Body of pancreas (tissue), 4 donors: ENCODE measurements around the gene ACADL. TPM values are rescaled to one million over a fixed set of nuclear protein-coding genes. Genes with fewer than 3 reads are reported as not detected.

Experiments used
- ATAC-seq: fragments of 150-250 bp; one replicate; pipeline ENCODE4 v1.9.1; 2016
- DNase-seq, 4 donors: peaks; one replicate each; pipeline ENCODE4 v3.0.0-alpha.2; 2019
- H3K27ac ChIP-seq, 4 donors: fragments of 200-600 bp; sonication (generic); 1 replicate in 3 of 4; 2 replicates in 1 of 4; pipeline versions ENCODE4 v1.5.1 to v1.6.1; 2016 to 2019; ENCODE audit warnings: mild to moderate bottlenecking in 1 of 4, mixed read lengths in 1 of 4, moderate library complexity in 1 of 4
- H3K27me3 ChIP-seq, 2 donors: fragments of 200-600 bp; sonication (generic); one replicate each; pipeline ENCODE4 v1.6.0; 2016; ENCODE audit warnings: mild to moderate bottlenecking in 1 of 2
- H3K36me3 ChIP-seq, 2 donors: fragments of 200-600 bp; sonication (generic); replicated peaks in 1 of 2; 2 replicates each; pipeline ENCODE4 v1.5.1; 2016; ENCODE audit warnings: low read depth in 2 of 2; ENCODE audit not compliant: insufficient read depth in 1 of 2
- H3K4me1 ChIP-seq: fragments of 200-600 bp; sonication (generic); one replicate; pipeline ENCODE4 v1.6.0; 2016
- H3K4me3 ChIP-seq, 2 donors: fragments of 200-600 bp; sonication (generic); 1 replicate in 1 of 2; 2 replicates in 1 of 2; pipeline ENCODE4 v1.5.1; 2016 to 2019
- H3K9me3 ChIP-seq, 3 donors: fragments of 200-600 bp; sonication (generic); 1 replicate in 2 of 3; 2 replicates in 1 of 3; pipeline ENCODE4 v1.5.1; 2016
- POLR2A ChIP-seq, 3 donors: fragments of 450-650 bp; IDR thresholded peaks; one replicate each; pipeline ENCODE4 v1.6.1; 2016; ENCODE audit warnings: antibody characterized with exemption in 3 of 3, mild to moderate bottlenecking in 2 of 3
- WGBS, 2 donors: methylation state at CpG; one replicate each; pipeline ENCODE4 v1.1.5; 2017; 5-methylcytosine and 5-hydroxymethylcytosine counted together
- intact Hi-C: fragments of 100-400 bp; cut with DNase I; formaldehyde crosslinking; loops from one replicate; pipeline ENCODE4 v1.15.1; 2023
- total RNA-seq, 2 donors: library from RNA; depleted of rRNA; stranded (reverse); fragments of >200 nt; gene quantifications; one replicate each; pipeline ENCODE4 v1.1.0, GENCODE V29; 2016
- TF ChIP-seq, protein P1 (sequence below), 7 experiments: fragments of 450-650 bp in 4 of 7; fragments of 200-600 bp in 3 of 7; sonication (generic) in 3 of 7; IDR thresholded peaks; one replicate each; pipeline ENCODE4 v1.5.1; 2016 to 2019; ENCODE audit warnings: antibody characterized with exemption in 7 of 7

The ACADL gene
- 10 to 100 TPM; 26.4 to 56.6 TPM for total RNA-seq

DNA sequence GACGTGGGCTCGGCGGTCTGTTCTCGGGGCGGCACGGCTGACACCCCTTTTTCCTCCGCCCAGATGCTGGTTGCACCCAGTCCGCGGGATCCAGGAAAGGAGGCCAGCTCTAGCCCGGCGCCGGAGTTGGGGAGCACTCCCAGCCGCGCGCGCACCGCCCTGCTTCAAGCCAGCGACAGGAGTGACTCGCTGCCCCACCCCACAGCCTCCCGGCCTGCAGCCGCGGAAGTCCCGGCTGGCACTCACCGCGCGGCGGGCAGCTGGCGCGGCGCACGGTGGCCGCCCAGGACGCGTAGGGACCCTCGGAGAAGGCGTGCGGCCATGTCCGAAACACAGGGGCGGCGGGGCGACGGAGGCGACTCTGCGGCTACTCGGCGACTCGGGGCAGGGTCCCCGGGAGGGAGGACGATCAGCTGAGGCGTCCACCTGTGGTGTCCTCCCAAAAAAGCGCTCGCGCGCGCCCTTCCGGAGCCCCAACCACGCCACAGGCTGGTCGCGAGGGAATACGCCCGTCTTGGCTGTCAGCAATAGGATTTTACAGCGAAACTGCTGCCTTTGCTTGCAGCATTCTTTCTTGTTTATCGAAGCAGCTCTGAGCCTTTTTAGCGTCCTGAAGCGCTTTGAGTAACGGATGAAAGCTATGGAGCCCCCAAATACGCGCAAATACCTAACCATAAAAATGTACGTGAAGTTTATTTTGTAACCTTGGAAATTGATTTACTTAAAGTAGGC, at the start of gene ACADL:
Gene ACADL, minus strand, starts transcription at position 507 of the 732 bp plus-strand sequence. Its CDS starts 184 bp downstream, at position 323.
- Histone ChIP-seq H3K36me3 (no peaks in the 10 kb centered on the region), H3K9me3 (no peaks in the 10 kb centered on the region), H3K27ac (peak within 1 kb of the TSS; percentile 93 to 97 (median 96)), H3K27me3 (no peaks in the 10 kb centered on the region), H3K4me3 (peak within 1 kb of the TSS; percentile 44 to 62), H3K4me1 (peaks cover 49% of the 10 kb centered on the region)
- intact Hi-C loops = no loop called here
- peak; percentile 90 for ATAC-seq
- TF ChIP-seq POLR2A (IDR thresholded peaks at IDR 0.05) = peak; percentile 96 to 97 (median 97)
- TF ChIP-seq, protein P1, sequence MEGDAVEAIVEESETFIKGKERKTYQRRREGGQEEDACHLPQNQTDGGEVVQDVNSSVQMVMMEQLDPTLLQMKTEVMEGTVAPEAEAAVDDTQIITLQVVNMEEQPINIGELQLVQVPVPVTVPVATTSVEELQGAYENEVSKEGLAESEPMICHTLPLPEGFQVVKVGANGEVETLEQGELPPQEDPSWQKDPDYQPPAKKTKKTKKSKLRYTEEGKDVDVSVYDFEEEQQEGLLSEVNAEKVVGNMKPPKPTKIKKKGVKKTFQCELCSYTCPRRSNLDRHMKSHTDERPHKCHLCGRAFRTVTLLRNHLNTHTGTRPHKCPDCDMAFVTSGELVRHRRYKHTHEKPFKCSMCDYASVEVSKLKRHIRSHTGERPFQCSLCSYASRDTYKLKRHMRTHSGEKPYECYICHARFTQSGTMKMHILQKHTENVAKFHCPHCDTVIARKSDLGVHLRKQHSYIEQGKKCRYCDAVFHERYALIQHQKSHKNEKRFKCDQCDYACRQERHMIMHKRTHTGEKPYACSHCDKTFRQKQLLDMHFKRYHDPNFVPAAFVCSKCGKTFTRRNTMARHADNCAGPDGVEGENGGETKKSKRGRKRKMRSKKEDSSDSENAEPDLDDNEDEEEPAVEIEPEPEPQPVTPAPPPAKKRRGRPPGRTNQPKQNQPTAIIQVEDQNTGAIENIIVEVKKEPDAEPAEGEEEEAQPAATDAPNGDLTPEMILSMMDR (IDR thresholded peaks at IDR 0.05) = peak in 2 of 7 experiments; percentile 8 to 10
- WGBS, 2 donors = 0 to 1% methylated on average over 20 to 64 of the region's 69 CpGs
- peak; percentile 87 to 90 (median 88) for DNase-seq

DNA sequence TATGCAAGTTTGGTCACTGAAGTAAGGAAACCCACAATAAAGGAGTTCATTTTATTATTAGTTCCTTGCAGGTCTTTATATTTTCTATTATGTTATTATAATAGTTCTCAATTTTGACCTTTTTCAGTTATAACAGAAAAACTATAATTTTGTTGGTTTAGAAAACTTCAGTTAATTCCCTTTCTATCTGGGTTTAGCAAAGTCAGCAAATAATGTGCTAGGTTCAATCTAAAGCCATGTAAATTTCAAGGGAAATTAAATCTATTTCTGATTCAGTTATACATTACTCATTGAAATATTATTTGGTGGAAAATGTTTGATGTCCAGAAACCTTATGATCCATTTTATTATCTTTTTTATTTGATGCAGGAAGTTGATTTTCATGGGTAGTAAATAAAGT, 46.1 kb upstream of the ACADL start:
- Histone ChIP-seq H3K27me3 (no peaks in the 10 kb centered on the region), H3K36me3 (no peaks in the 10 kb centered on the region), H3K9me3 (no peaks in the 10 kb centered on the region), H3K4me1 (no peaks in the 10 kb centered on the region), H3K27ac (no peak overlapping the region), H3K4me3 (no peak overlapping the region)
- DNase-seq = no peak
- TF ChIP-seq POLR2A (IDR thresholded peaks at IDR 0.05) = no peak
- TF ChIP-seq, protein P1 (IDR thresholded peaks at IDR 0.05) = no peak
- no peak for ATAC-seq
- intact Hi-C loops = no loop called here

DNA sequence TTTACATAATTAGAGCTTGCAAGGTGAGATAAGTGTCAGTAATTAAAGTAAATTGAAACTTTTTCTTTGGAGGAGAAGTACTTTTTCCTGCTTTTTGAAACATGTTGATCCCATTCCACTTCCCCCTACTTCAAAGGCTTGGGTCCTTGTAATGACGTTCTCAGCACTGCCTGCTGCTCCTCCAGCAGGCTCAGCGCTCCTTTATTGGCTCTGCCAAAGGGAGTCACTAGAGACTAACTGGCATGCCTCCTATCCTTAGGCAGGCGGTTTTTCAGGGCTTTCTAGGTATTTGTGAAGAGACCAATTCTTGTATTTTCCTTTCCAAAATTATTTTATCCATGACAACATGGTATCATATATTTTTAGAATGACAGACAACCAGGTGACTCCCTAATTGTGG, 43.9 kb upstream of the ACADL start:
- TF ChIP-seq POLR2A (IDR thresholded peaks at IDR 0.05) = no peak
- TF ChIP-seq, protein P1 (IDR thresholded peaks at IDR 0.05) = no peak
- 47 to 54% methylated on average over 3 of the region's 3 CpGs for WGBS, 2 donors
- no peak for ATAC-seq
- DNase-seq = no peak
- Histone ChIP-seq H3K9me3 (no peaks in the 10 kb centered on the region), H3K27ac (no peak overlapping the region), H3K36me3 (no peaks in the 10 kb centered on the region), H3K4me1 (no peaks in the 10 kb centered on the region), H3K27me3 (no peaks in the 10 kb centered on the region), H3K4me3 (no peak overlapping the region)
- intact Hi-C loops = no loop called here

DNA sequence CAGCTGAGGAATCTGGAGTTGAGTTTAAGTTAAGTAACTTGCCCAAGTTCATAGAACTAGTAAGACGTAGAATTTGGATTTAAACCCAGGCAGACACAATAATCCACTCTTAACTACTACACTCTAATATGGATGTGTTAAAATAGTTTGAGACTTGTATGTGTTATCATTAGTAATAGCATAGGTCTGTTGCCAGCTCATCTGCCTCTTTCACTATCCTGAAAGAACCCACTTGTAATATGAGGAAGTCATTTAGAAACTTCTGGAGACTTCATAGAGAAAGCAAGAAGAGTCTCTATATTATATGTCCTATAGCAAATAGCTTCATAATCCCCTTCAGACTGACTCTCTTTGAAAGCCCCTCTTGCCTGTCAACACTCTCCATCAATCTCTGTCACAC, 43.0 kb upstream of the ACADL start:
- TF ChIP-seq, protein P1 (IDR thresholded peaks at IDR 0.05) = no peak
- TF ChIP-seq POLR2A (IDR thresholded peaks at IDR 0.05) = no peak
- intact Hi-C loops = no loop called here
- 90% methylated on average over 1 of the region's 1 CpG for WGBS, 2 donors
- Histone ChIP-seq H3K4me3 (no peak overlapping the region), H3K36me3 (no peaks in the 10 kb centered on the region), H3K9me3 (no peaks in the 10 kb centered on the region), H3K4me1 (no peaks in the 10 kb centered on the region), H3K27me3 (no peaks in the 10 kb centered on the region), H3K27ac (no peak overlapping the region)
- DNase-seq (no peak), ATAC-seq (no peak)

DNA sequence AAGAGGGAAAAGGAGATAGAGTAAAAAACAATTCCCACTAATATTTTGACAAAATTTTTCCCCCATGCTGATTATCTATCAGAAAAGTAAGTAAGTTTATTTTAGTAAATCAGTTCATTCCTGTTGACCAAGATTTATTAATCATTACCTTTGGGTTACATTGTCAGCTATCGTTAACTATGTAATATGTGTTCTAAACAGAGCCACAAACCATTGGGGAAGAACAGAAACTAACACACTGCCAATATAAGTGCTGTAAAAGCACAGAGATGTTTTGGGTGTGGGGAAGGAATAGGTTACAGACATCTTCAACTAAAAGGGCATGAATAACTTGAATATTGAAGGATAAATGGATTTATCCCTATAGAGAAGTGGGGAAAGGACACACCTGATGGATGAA, 42.5 kb upstream of the ACADL start:
- intact Hi-C loops = no loop called here
- H3K36me3 ChIP-seq = no peaks in the 10 kb centered on the region
- H3K27ac ChIP-seq = no peak overlapping the region
- no peak for TF ChIP-seq POLR2A (IDR thresholded peaks at IDR 0.05)
- TF ChIP-seq, protein P1 (IDR thresholded peaks at IDR 0.05) = no peak
- H3K4me1 ChIP-seq = no peaks in the 10 kb centered on the region
- no peaks in the 10 kb centered on the region for H3K27me3 ChIP-seq
- no peak overlapping the region for H3K4me3 ChIP-seq
- WGBS, 2 donors = 15 to 21% methylated on average over 1 of the region's 1 CpG
- DNase-seq (no peak), ATAC-seq (no peak)
- no peaks in the 10 kb centered on the region for H3K9me3 ChIP-seq
